Stomach (tissue), 9 donors: ENCODE measurements around the gene SLFNL1. TPM values are rescaled to one million over a fixed set of nuclear protein-coding genes. Genes with fewer than 3 reads are reported as not detected.

ENCODE experiments used
- DNase-seq, 2 donors: peaks; one replicate each; pipeline versions ENCODE4 v3.0.0 to v3.0.0-alpha.2; 2013 to 2019
- H3K27ac ChIP-seq, 5 donors: fragments of 200-600 bp in 4 of 5; sonication (generic) in 4 of 5; one replicate each; pipeline ENCODE4 v1.5.1; 2013 to 2019; ENCODE audit warnings: mild to moderate bottlenecking in 1 of 5, moderate library complexity in 1 of 5
- H3K27me3 ChIP-seq, 3 donors: fragments of 200-600 bp; sonication (generic); one replicate each; pipeline ENCODE4 v1.5.1; 2017 to 2019; ENCODE audit warnings: mixed run types in 1 of 3
- H3K36me3 ChIP-seq, 4 donors: fragments of 200-600 bp; sonication (generic); 1 replicate in 3 of 4; 2 replicates in 1 of 4; pipeline ENCODE4 v1.5.1; 2016 to 2019
- H3K4me1 ChIP-seq, 4 donors: fragments of 200-600 bp; sonication (generic); one replicate each; pipeline ENCODE4 v1.5.1; 2016 to 2019
- H3K4me3 ChIP-seq, 4 donors: fragments of 200-600 bp; sonication (generic) in 3 of 4; one replicate each; pipeline ENCODE4 v1.5.1; 2016 to 2019; ENCODE audit warnings: mild to moderate bottlenecking in 1 of 4
- H3K9me3 ChIP-seq, 4 donors: fragments of 200-600 bp; sonication (generic); one replicate each; pipeline ENCODE4 v1.5.1; 2016 to 2019
- CTCF ChIP-seq, 7 experiments: fragments of 450-650 bp in 4 of 7; fragments of 200-600 bp in 3 of 7; sonication (generic) in 3 of 7; IDR thresholded peaks; one replicate each; pipeline ENCODE4 v1.5.1; 2016 to 2019; ENCODE audit warnings: antibody characterized with exemption in 7 of 7, control low read depth in 2 of 7, mild to moderate bottlenecking in 1 of 7
- EP300 ChIP-seq: sonication (generic); formaldehyde crosslinking; IDR thresholded peaks from one replicate; pipeline ENCODE4 v1.6.1; 2017; ENCODE audit warnings: antibody characterized with exemption
- POLR2A ChIP-seq, 4 donors: fragments of 450-650 bp; IDR thresholded peaks; one replicate each; pipeline ENCODE4 v1.6.1; 2016; ENCODE audit warnings: antibody characterized with exemption in 4 of 4, control low read depth in 2 of 4, mild to moderate bottlenecking in 1 of 4, moderate library complexity in 1 of 4
- POLR2AphosphoS5 ChIP-seq, 3 donors: sonication (generic); formaldehyde crosslinking; IDR thresholded peaks; one replicate each; pipeline ENCODE4 v1.6.1; 2016; ENCODE audit warnings: antibody characterized with exemption in 3 of 3
- WGBS, 5 donors: extraction: QIAGEN DNeasy Blood & Tissue Kit in 3 of 5; methylation state at CpG; one replicate each; pipeline versions ENCODE4 v1.1.5 to v1.1.7; 2013 to 2018; 5-methylcytosine and 5-hydroxymethylcytosine counted together
- intact Hi-C: fragments of 100-400 bp; cut with DNase I; formaldehyde crosslinking; loops from one replicate; pipeline ENCODE4 v1.15.1; 2023; ENCODE audit warnings: low total_unique reads
- polyA plus RNA-seq, 3 donors: library from polyadenylated mRNA; stranded (reverse); fragments of 200-250 nt; gene quantifications; one replicate each; pipeline ENCODE4 v1.2.3, GENCODE V29; 2013
- total RNA-seq, 5 donors: library from RNA; depleted of rRNA; stranded (reverse); fragments of >200 nt; gene quantifications; one replicate each; pipeline versions ENCODE4 v1.1.0 to v1.2.3, GENCODE V29; 2014 to 2016
- donor health status: healthy with polysubstance abuse.
- donor health status: Bipolar disorder and iron deficiency.
- donor health status: healthy.

Gene SLFNL1
- total and polyA plus RNA-seq, 8 donors = 0.25 to 10.5 (median 0.73) TPM; not detected in 3

- no peak overlapping the region for H3K27ac ChIP-seq
- intact Hi-C loops = no loop called here
- H3K36me3 ChIP-seq = peaks cover 6 to 50% (median 43%) of the 10 kb centered on the region in 4 donors
- no peak for DNase-seq
- 86 to 93% (median 89%) methylated on average over 4 to 5 of the region's 5 CpGs for WGBS, 5 donors
- H3K4me3 ChIP-seq = no peak overlapping the region
- peaks cover 0 to 17% (median 10%) of the 10 kb centered on the region in 4 donors for H3K4me1 ChIP-seq
- no peaks in the 10 kb centered on the region for H3K27me3 ChIP-seq
- TF ChIP-seq EP300 (no peak), POLR2AphosphoS5 (IDR thresholded peaks at IDR 0.05) (no peak), CTCF (IDR thresholded peaks at IDR 0.05) (no peak), POLR2A (IDR thresholded peaks at IDR 0.05) (no peak)
- H3K9me3 ChIP-seq = no peaks in the 10 kb centered on the region
These were observed 1.9 kb upstream of the SLFNL1 start for GRCh38 chr1:41023279-41023990.

GRCh38 chr1:41022424-41022823, 899 bp upstream of the SLFNL1 start:
- Histone ChIP-seq H3K4me3 (no peak overlapping the region), H3K27ac (no peak overlapping the region), H3K36me3 (peaks cover 0 to 50% (median 43%) of the 10 kb centered on the region in 4 donors), H3K27me3 (no peaks in the 10 kb centered on the region), H3K4me1 (peaks cover 0 to 17% (median 10%) of the 10 kb centered on the region in 4 donors), H3K9me3 (no peaks in the 10 kb centered on the region)
- DNase-seq = no peak
- TF ChIP-seq POLR2AphosphoS5 (IDR thresholded peaks at IDR 0.05) (no peak), CTCF (IDR thresholded peaks at IDR 0.05) (no peak), EP300 (no peak), POLR2A (IDR thresholded peaks at IDR 0.05) (no peak)
- WGBS, 5 donors = 88 to 92% (median 90%) methylated on average over 10 of the region's 10 CpGs
- intact Hi-C loops = no loop called here

GRCh38 chr1:41020654-41021053, 871 bp downstream of the SLFNL1 start:
- H3K4me3 ChIP-seq = no peak overlapping the region
- H3K36me3 ChIP-seq = peaks cover 0 to 48% (median 41%) of the 10 kb centered on the region in 4 donors
- no peaks in the 10 kb centered on the region for H3K27me3 ChIP-seq
- 28 to 57% (median 43%) methylated on average over 3 of the region's 3 CpGs for WGBS, 5 donors
- intact Hi-C loops = no loop called here
- H3K27ac ChIP-seq = no peak overlapping the region
- DNase-seq = no peak
- H3K9me3 ChIP-seq = no peaks in the 10 kb centered on the region
- H3K4me1 ChIP-seq = peaks cover 0 to 17% (median 10%) of the 10 kb centered on the region in 4 donors
- TF ChIP-seq CTCF (IDR thresholded peaks at IDR 0.05) (no peak), POLR2AphosphoS5 (IDR thresholded peaks at IDR 0.05) (no peak), EP300 (no peak), POLR2A (IDR thresholded peaks at IDR 0.05) (no peak)

GRCh38 chr1:41020109-41020576, 1.4 kb downstream of the SLFNL1 start:
- Histone ChIP-seq H3K27me3 (no peaks in the 10 kb centered on the region), H3K36me3 (peaks cover 0 to 43% (median 40%) of the 10 kb centered on the region in 4 donors), H3K27ac (no peak overlapping the region), H3K4me1 (peaks cover 0 to 22% (median 12%) of the 10 kb centered on the region in 4 donors), H3K9me3 (no peaks in the 10 kb centered on the region), H3K4me3 (no peak overlapping the region)
- TF ChIP-seq POLR2A (IDR thresholded peaks at IDR 0.05) = no peak
- no peak for TF ChIP-seq CTCF (IDR thresholded peaks at IDR 0.05)
- no peak for TF ChIP-seq POLR2AphosphoS5 (IDR thresholded peaks at IDR 0.05)
- no peak for TF ChIP-seq EP300
- DNase-seq = no peak
- intact Hi-C loops = no loop called here
- WGBS, 5 donors = 73 to 93% (median 91%) methylated on average over 6 to 17 of the region's 17 CpGs
